Measurements from ENCODE around the gene MIS18A. TPM values are rescaled to one million over a fixed set of nuclear protein-coding genes. Genes with fewer than 3 reads are reported as not detected.

The MIS18A gene
- total RNA-seq, 2 donors from 2014 or later = 3.8 to 4.3 TPM

DNA sequence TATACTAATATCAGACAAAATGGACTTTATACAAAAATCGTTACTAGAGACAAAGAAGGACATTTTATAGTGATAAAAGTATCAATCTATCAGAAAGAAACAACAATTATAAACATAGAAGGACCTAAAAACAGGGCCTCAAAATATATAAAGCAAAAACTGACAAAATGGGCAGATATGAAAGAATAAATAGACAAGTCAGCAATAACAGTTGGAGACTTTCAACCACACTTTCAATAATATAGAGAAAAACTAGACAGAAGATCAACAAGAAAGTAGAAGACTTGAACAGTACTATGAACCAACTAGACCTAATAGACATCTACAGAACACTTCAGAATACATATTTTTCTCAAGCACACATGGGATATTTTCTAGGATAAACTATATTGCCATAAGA lies 52.4 kb downstream of the MIS18A start:
- intact Hi-C loops (cut with DNase I) = no loop called here
- no peak for DNase-seq (ENCODE audit: low spot score)

Other genes with a start within 250 kb of the MIS18A start
- gene MRAP, start 19.8 kb upstream of the MIS18A start, total RNA-seq = under 1 TPM in 1 of 2 donors, not detected in 1; 0.33 TPM
- 10 to 100 TPM; 14.1 to 17.6 TPM for gene URB1, start 114.0 kb upstream of the MIS18A start, total RNA-seq
- gene EVA1C, start 133.7 kb upstream of the MIS18A start, total RNA-seq = 10 to 100 TPM; 39.2 to 53.5 TPM

Data from posterior vena cava (tissue), 2 donors.